ENCODE data around the gene HAAO.

HAAO gene

GRCh38 chr2:42762823-42763804 lies 29.3 kb downstream of the HAAO start:
- ATAC-seq (ENCODE audit: low read depth) (no peak), DNase-seq (ENCODE audit: low spot score) (peak; percentile 57)
- Histone ChIP-seq H3K36me3 (ENCODE audit: low read depth) (no peaks in the 10 kb centered on the region), H3K4me3 (ENCODE audit: severe bottlenecking) (no peak overlapping the region), H3K4me1 (ENCODE audit: insufficient read depth, poor library complexity, severe bottlenecking) (no peaks in the 10 kb centered on the region), H3K27me3 (ENCODE audit: insufficient read depth, poor library complexity, severe bottlenecking) (no peaks in the 10 kb centered on the region), H3K9me3 (ENCODE audit: severe bottlenecking) (no peaks in the 10 kb centered on the region), H3K27ac (ENCODE audit: poor library complexity, severe bottlenecking) (no peak overlapping the region)
- TF ChIP-seq CTCF (IDR thresholded peaks at IDR 0.05; ENCODE audit: poor library complexity, severe bottlenecking), result no peak

GRCh38 chr2:42762155-42762554 lies 30.2 kb downstream of the HAAO start:
- no peak for TF ChIP-seq CTCF (IDR thresholded peaks at IDR 0.05; ENCODE audit: poor library complexity, severe bottlenecking)
- DNase-seq (ENCODE audit: low spot score) (no peak), ATAC-seq (ENCODE audit: low read depth) (no peak; the same call in 2 of the 3 replicates)
- Histone ChIP-seq H3K27me3 (ENCODE audit: insufficient read depth, poor library complexity, severe bottlenecking) (no peaks in the 10 kb centered on the region), H3K9me3 (ENCODE audit: severe bottlenecking) (no peaks in the 10 kb centered on the region), H3K36me3 (ENCODE audit: low read depth) (no peaks in the 10 kb centered on the region), H3K27ac (ENCODE audit: poor library complexity, severe bottlenecking) (no peak overlapping the region), H3K4me1 (ENCODE audit: insufficient read depth, poor library complexity, severe bottlenecking) (no peaks in the 10 kb centered on the region), H3K4me3 (ENCODE audit: severe bottlenecking) (no peak overlapping the region)

- DNase-seq (ENCODE audit: low spot score) (no peak), ATAC-seq (ENCODE audit: low read depth) (no peak)
- Histone ChIP-seq H3K27ac (ENCODE audit: poor library complexity, severe bottlenecking) (no peak overlapping the region), H3K36me3 (ENCODE audit: low read depth) (no peaks in the 10 kb centered on the region), H3K9me3 (ENCODE audit: severe bottlenecking) (no peaks in the 10 kb centered on the region), H3K4me1 (ENCODE audit: insufficient read depth, poor library complexity, severe bottlenecking) (no peaks in the 10 kb centered on the region), H3K27me3 (ENCODE audit: insufficient read depth, poor library complexity, severe bottlenecking) (no peaks in the 10 kb centered on the region), H3K4me3 (ENCODE audit: severe bottlenecking) (no peak overlapping the region)
- no peak for TF ChIP-seq CTCF (IDR thresholded peaks at IDR 0.05; ENCODE audit: poor library complexity, severe bottlenecking)
Observed at GRCh38 chr2:42761554-42761953, 30.8 kb downstream of the HAAO start.

GRCh38 chr2:42758751-42759150 lies 33.6 kb downstream of the HAAO start:
- H3K9me3 ChIP-seq (ENCODE audit: severe bottlenecking), result no peaks in the 10 kb centered on the region
- no peaks in the 10 kb centered on the region for H3K36me3 ChIP-seq (ENCODE audit: low read depth)
- TF ChIP-seq CTCF (IDR thresholded peaks at IDR 0.05; ENCODE audit: poor library complexity, severe bottlenecking), result no peak
- no peak overlapping the region for H3K4me3 ChIP-seq (ENCODE audit: severe bottlenecking)
- no peak overlapping the region for H3K27ac ChIP-seq (ENCODE audit: poor library complexity, severe bottlenecking)
- no peaks in the 10 kb centered on the region for H3K4me1 ChIP-seq (ENCODE audit: insufficient read depth, poor library complexity, severe bottlenecking)
- no peaks in the 10 kb centered on the region for H3K27me3 ChIP-seq (ENCODE audit: insufficient read depth, poor library complexity, severe bottlenecking)
- ATAC-seq (ENCODE audit: low read depth) (no peak), DNase-seq (ENCODE audit: low spot score) (no peak)
